ENCODE results near the gene INSYN1. TPM values are rescaled to one million over a fixed set of nuclear protein-coding genes. Genes with fewer than 3 reads are reported as not detected.
"Not testable (repeated sequence)": the region's sequence is repeated elsewhere in the genome, so short reads cannot be mapped to it uniquely, and the experiment has no call there.

The INSYN1 gene
- total RNA-seq, 1 donor from 2014 or later, result not detected

GRCh38 chr15:73749971-73750370 is 3.2 kb downstream of the INSYN1 start:
- intact Hi-C loops (cut with micrococcal nuclease), result no loop called here

DNA sequence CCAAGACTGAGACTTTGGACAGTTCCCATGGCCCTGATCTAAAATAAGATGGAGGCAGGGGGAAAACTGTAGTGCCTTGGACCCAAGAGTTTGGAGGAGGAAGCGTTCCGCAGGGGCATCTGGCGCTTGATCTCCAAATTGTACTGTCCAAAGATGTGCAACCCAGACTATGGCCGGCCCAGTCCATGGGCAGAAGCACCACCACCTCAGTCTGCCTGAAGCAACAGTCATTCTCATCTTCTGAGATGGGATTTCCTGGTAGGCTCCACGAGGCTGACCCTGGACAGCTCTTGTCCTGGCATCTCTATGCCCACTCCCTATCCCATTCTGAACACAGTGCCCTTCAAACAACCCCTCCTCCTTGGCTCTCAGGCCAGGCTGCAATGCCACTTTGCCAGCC is 3.6 kb downstream of the INSYN1 start:
- intact Hi-C loops (cut with micrococcal nuclease), result no loop called here

GRCh38 chr15:73748730-73749129 is 4.4 kb downstream of the INSYN1 start:
- intact Hi-C loops (cut with micrococcal nuclease), result no loop called here

DNA sequence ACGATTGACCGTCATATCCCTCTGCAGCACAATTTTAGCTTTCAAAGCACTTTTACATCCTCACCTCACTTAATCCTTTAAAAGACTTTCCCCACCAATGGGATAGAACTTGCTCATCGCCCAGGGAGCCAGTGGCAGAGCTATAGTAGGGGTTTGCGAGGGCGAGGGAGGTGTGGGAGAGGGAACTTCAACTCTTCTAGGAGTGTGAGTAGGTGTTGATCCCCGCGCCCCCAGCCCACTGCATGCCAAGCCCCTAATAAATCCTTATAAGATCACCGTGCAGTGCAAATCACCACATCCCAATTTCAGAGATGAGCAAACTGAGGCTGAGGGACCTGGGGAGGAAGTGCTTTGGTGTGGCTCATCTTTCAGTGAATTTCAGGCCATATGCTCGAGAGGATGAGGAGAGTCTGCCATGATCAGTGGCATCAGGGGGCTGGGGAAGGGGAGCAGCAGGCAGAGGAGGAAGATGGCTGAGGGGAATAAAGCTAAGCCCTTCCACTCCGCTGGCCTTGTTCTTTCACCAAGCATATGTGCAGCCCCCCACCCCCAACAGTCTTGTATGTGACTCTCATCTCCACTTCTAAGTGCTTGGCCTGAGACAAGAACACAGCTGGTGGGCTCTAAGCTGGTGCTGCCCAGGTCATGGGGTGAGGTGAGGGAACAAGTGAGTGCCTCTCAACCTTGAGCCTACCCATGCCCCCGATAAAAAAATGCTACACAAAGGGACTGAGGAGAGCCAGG is 5.1 kb downstream of the INSYN1 start:
- intact Hi-C loops (cut with micrococcal nuclease), result no loop called here

DNA sequence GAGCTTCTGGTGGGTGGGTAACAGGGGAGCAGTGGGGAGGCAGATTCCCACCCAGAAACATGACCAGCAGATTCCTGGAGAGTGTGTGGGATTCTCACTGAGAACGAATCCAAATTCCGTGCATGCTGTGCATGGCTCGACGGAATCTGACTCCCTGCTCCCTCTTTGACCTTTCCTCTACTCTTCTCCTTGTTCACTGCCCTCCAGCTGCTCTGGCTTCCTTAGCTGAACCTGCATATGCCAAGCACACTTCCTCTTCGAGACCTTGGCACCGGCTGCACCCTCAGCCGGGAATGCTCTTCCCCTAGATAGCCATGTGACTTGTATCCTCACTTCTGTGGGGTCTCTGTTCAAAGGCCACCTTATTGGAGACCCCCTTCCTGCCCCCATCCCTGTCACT is 6.3 kb downstream of the INSYN1 start:
- intact Hi-C loops (cut with micrococcal nuclease), result no loop called here

GRCh38 chr15:73746261-73746660 is 6.9 kb downstream of the INSYN1 start:
- intact Hi-C loops (cut with micrococcal nuclease), result no loop called here

DNA sequence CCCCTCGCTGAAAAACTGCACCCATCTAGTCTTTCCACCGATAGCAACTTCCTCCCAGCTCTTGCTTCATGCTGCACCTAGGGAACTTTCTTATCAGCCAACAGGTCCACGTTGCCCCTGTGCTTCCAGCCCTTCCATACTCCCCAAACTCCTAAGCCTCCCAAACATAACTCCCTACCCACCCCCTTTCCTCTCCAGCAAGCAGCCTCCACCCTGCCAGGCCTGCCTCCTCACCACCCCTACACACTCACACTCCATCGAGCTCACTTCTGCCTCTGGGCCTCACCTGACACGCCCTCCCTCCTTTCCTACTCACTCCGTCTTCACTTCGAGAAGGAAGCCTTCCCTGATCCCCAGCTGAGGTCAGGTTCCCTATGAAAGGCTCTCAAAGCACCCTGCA is 8.1 kb downstream of the INSYN1 start:
- intact Hi-C loops (cut with micrococcal nuclease), result no loop called here

DNA sequence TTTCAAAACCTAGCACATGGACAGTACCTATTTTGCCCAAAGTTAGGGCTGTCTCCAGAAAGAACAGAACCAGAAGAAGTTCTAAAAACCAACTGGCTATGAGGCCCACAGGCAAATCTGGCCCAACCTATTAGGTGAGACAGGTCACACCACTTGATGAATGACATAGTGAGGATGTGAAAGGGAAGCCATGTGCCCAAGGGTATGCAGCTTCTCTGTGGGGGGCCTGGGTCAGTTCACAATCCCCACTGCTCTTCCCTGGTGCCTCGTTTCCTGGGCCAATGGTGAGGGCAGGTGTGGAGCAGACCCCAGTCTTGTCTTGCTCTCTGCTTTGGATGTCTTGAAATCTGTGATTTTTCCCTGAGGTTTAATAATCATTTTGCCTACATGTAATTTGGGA is 8.9 kb downstream of the INSYN1 start:
- intact Hi-C loops (cut with micrococcal nuclease), result no loop called here

GRCh38 chr15:73741321-73741836 is 11.8 kb downstream of the INSYN1 start:
- intact Hi-C loops (cut with micrococcal nuclease), result no loop called here

DNA sequence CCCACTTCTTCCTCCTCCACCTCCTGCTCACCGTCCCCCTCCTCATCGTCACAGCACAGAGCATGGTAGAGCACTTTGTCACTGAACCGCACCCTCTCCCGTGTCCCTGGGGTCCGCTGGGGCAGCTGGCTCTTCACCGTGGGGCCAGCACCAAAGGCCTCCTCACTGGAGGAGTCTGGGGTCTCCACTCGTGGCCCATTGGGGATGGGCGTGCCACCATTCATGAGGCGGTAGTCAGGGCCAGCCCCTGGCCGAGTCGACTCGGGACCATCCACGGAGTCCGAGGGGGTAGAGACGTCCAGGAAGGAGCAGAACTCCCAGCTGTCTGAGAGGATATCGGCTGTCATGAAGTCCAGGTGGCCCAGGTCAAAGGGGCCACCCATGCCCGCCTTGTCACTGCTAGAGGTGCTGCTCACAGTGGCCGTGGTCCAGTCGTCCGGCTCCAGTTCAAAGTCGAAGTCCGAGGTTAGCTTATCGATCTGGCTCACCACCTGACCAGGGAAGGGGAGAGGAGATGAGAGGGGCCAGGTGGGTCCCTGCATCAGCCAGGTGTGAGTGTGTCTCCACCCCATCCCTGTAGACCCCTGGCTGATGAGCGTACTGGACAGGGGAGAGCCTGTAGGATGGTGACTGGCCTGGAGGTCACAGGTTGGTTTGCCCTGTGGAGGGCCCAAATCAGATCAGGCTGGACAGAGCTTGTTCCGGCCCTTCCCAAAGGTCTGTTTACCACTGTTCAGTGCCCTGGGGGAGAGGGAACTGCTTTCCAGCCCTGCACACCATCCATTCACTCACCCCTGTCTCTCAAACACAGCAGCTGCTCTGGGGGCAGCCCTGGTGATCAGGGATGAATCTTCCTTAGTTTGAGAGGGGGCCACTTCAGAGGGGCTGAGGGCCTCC is 12.8 kb downstream of the INSYN1 start:
- intact Hi-C loops (cut with micrococcal nuclease), result no loop called here

DNA sequence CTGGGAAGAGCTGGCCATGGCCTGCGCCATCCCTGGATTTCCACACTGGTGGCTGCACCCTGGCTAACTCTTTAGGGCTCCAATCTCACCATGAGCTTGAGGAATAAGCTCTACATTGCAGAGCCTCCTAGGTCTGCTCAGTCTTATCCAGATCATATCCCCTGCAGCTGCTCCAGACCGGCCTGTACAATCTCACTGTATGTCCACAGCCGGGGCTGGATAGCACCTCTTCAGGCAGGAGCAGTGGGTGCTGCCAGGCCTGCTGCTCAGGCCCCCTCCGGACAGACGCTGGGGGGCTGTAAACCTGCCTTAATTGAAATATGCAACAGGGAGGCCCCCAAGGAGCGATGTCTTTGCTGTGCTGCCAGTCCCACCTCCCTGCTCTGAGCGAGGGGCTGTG is 15.6 kb downstream of the INSYN1 start:
- intact Hi-C loops (cut with micrococcal nuclease), result no loop called here

- intact Hi-C loops (cut with micrococcal nuclease), result no loop called here
These were observed 20.2 kb downstream of the INSYN1 start for GRCh38 chr15:73732930-73733329.

- intact Hi-C loops (cut with micrococcal nuclease), result not testable (repeated sequence)
These were observed 21.1 kb downstream of the INSYN1 start for GRCh38 chr15:73732051-73732450.

DNA sequence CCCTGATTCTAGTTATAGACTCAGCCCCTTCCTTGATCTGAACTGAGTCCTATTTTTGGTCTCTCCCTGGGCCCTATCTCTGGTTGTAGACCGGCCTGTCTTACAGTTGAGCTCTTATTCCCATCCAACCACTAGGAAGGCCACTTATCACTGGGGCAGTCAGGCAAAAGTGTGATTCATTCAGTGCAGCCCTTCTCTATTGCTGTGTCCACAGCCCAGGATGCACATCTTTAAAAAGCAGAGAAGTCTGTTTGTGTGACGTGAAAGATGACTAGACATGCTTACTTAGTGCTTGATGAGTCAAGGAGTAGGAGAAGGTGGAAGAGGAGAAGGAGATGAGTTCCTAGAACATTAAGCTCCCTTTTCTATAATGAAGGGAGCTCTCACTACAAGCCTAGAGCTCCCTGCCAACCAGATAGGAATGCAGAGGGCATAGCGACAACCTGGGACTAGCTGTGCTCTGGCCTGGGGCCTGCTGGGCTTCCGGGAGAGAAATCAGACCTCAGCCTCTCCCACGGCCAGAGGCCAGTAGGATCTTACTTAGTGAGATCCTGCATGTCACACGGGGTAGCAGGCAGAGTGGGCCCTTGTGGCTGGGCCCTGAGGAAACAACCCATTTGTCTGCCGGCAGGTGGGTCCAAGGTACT is 25.7 kb downstream of the INSYN1 start:
- intact Hi-C loops (cut with micrococcal nuclease), result no loop called here

DNA sequence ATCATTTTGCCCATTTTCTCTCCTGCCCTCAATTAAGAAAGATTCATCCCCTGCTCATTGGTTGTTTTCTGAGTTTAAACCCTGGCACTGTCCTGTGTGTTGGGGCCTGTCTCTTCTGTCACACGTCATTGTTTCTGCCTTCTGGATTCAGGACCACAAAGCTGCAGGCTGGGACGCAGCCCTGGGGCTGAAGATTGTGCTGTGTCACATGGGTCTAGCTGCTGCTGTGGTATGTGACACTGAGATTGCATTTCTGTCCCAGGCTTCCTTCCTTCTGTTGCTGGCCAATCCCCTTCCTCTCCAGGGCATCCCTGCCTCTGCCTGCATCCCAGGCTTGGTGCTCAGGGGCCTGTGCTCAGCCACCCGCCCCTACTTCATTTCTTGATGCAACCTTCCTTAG is 28.9 kb downstream of the INSYN1 start:
- intact Hi-C loops (cut with micrococcal nuclease), result no loop called here

DNA sequence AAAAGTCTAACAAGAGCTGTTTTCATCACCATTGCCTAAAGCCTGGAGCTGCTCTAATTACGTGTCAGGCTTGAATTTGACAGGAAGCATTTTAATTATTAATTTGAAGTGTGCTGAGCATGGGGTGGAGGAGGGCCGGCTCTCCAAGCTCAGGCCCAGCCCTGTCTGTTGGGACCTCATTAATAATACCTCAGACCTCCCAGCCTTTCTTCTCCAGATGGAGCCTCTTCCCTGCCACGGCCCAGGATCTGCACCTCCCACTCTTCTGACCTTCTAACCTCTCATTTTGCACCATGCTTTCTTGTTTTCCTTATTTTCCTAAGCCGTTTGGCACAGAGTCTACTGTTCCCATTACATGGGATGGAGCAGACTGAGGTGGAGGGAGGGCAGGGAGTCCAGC is 30.0 kb downstream of the INSYN1 start:
- intact Hi-C loops (cut with micrococcal nuclease), result no loop called here

DNA sequence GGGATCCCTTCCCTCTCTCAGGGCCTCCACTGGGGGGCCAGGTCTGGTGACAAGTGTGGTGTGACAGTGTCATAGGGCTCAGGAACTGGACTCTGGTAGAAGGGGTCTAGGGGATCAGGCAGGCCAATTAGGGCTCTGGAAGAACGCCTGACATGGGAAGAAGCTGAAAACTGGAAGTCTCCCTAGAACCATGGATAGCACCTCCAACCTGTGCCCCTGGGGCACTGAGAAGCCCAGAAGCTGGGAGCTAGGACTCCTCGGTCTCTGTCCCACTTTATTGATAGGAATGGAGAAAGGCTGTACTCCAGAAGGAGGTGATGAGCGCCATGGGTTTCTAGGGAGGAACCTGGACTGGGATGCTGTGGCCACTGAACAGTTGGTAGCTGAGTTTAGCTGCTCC is 30.7 kb downstream of the INSYN1 start:
- intact Hi-C loops (cut with micrococcal nuclease), result no loop called here

- intact Hi-C loops (cut with micrococcal nuclease), result no loop called here
These were observed 34.5 kb downstream of the INSYN1 start for GRCh38 chr15:73718694-73719093.

DNA sequence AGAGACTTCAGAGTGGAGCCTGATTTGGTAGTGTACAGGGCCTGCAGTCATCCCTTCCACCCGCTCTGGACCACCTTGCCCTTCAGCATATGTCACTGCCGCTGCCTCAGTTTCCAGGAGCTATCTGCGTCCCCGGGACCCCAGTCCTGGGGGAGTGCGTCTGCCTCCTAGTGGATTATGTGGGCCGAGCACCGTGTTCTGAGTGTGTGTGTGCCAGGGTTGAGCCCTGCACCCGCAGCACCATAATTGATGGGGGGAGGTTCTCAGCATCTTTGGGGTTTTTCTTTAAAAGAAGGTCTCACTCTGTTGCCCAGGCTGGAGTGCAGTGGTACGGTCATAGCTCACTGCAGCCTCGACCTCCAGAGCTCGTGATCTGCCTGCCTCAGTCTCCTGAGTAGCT is 35.3 kb downstream of the INSYN1 start:
- intact Hi-C loops (cut with micrococcal nuclease), result no loop called here

GRCh38 chr15:73717206-73717605 is 35.9 kb downstream of the INSYN1 start:
- intact Hi-C loops (cut with micrococcal nuclease), result no loop called here

DNA sequence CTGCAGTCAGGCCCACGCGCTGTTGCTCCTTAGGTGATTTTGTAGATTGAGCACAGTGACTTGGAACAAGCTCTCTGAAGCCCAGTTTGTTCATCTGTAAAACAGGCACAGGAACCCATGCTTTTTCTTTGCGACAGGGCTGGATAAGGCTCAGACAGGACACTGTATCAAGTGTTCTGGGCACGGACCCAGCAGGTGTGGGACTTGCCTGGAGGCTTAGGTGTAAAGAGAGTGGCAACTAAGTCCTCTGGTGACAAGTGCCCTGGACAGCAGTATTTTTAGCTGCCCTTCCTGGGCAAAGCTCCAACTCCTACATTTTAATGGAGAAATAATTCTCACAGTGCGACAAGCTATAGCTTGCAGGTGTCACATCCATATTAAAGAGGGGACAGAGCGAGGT is 36.7 kb downstream of the INSYN1 start:
- intact Hi-C loops (cut with micrococcal nuclease), result no loop called here

DNA sequence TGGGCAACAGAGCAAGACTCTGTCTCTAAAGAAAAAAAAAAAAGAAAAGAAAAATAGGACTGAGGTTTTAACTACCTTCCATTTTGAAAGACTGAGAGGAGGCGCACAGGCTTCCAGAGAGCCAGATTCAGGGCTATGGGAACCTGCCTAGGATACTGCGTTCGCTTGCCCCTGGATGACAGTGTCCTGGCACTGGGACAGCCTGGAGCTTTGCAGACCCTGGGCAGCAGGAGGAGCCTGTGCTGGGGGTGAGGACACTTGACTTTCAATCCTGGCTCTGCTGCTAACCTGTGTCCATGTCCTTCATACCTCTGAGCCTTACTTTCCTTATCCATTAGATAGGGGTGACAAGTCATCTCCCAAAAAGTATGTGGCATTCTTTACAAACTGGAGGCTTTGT is 37.7 kb downstream of the INSYN1 start:
- intact Hi-C loops (cut with micrococcal nuclease), result no loop called here
